GM21515 (cell line): ENCODE data around the gene RAI14.
"Not testable (repeated sequence)": the region's sequence is repeated elsewhere in the genome, so short reads cannot be mapped to it uniquely, and the experiment has no call there.

Source experiments
- ATAC-seq: cut with Tn5 transposase; IDR thresholded peaks from one replicate; pipeline ENCODE4 v1.9.1; 2021; ENCODE audit not compliant: unreplicated experiment

The RAI14 gene

DNA sequence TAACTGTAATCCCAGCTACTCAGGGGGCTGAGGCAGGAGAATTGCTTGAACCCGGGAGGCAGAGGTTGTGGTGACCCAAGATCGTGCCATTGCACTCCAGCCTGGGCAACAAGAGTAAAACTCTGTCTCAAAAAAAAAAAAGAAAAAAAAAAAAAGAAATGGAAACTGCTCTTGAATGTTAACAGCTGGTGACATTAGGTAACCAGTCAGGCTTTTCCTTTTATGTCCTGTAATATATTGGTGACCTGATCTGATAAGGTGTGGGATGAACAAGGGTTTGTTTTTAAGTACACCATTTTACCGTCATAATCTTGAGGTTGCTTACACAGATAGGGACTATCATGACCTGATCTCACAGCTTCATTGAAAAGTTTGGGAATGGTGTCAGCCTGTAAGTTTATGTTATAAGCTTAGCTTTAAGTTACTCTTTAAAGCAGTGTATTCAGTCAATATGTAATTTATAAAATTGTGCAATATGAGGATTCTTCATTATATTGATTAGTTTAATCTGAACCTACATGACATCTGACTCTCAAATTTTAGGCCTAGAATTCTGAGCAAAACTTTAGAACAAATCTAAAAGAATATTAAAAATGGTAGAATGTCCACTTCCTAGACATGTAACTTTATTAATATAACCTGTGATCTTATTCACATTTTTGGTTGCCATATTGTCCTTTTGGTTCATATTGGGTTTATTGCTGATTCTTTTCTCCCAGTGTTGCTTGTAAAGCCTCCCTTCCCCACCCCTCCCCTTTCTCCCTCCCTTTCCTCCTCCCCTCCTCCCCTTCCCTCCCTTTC lies 41.4 kb downstream of the RAI14 start:
- ATAC-seq = no peak

GRCh38 chr5:34698109-34698419 lies 41.9 kb downstream of the RAI14 start:
- no peak for ATAC-seq

- ATAC-seq = no peak
Observed at GRCh38 chr5:34698754-34699153, 42.6 kb downstream of the RAI14 start.

GRCh38 chr5:34699155-34700077 lies 43.3 kb downstream of the RAI14 start:
- no peak for ATAC-seq

- ATAC-seq = no peak
Observed at GRCh38 chr5:34700078-34700452, 43.9 kb downstream of the RAI14 start.

- ATAC-seq = not testable (repeated sequence)
Observed at GRCh38 chr5:34701442-34701841, 45.3 kb downstream of the RAI14 start.

DNA sequence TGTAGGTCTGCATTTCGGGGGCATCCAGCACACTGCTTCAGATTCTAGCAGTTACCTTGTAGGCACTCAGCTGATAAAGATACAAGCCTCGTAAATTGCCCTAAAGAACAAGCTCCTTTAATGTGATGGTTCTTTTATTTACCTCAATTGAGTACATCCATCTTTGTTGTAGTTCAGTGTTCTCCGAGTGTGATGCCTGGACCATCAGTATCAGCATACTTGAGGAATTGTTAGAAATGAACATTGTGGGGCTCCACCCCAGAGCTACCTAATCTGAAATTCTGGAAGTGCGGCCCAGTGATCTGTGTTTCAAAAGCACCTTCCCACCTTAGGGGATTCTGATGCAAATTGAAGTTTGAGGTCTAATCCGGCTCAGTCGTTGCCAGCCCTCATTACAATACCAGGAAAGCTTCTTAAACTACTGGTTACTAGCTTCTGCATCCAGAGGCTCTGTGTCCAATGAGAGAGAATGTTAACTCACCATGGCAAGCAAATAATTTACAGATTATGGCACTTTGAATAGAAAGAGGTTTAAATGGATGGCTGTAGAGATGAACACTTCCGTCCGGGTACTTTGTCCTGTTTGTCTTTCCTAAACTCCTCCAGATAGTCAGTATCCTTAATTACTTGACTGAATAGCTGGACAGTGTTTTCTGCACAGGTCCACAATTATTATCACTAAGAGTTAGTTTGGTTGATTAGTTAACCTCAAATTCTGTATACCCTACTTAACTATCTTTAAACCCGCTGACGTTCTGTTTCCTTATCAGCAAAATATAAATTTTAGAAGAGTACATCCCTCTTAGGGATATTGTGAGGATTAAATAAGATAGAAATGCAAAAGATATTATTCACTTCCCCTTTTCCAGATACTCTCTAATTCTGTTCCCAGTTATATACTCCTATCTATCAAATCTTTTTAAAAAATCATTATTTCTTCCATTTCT lies 47.9 kb downstream of the RAI14 start:
- no peak for ATAC-seq

DNA sequence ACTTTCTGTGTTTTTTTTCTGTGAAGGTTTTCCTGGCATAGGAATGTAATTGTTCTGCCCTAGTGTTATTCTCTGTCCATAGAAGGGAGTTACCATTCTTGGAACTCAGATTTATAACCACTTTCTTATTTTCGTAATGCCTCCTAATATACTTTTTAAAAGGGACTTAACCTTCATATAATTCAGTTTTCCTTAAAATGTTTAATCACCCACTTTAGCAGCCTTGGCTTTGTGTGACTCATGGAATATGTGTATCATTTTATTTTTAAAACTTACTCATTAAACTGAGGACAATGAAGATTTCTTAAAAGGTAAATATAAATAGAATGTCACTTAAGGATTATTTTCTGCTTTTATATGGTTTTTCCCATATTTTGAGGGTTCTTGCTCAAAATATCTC lies 50.0 kb downstream of the RAI14 start:
- ATAC-seq = no peak

DNA sequence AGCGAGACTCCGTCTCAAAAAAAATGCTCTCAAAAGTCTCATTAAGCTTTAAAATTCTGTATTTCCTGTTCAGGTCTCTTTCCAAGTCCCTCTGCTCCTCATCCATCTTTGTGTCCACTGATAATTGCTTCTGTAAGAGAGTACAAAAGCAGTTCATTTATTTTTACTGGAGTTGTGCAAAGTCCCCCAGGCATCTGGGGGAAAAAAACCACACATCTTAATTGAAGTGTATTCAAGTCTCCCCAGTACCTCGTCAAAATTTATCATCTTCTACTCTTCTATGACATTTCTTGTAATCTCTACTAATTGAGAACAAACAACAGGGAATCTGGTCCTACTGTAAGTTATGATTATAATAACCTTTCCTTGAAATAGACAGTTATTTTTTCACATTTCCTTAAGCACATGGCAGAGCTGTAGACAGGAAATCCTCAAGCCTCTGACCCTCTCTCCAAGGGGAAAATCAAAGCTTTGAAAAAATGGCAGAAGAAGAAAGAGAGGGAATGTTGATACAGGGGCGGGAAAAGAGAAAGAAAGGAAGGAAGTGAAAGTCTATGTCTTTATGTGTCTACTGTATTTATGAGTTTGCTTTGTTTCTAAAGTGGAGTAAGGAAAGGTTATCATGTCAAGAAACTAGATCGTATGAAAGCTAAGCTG lies 51.5 kb downstream of the RAI14 start:
- ATAC-seq = no peak

GRCh38 chr5:34708777-34709176 lies 52.6 kb downstream of the RAI14 start:
- ATAC-seq = no peak

- no peak for ATAC-seq
Observed at GRCh38 chr5:34709861-34710673, 53.9 kb downstream of the RAI14 start.

DNA sequence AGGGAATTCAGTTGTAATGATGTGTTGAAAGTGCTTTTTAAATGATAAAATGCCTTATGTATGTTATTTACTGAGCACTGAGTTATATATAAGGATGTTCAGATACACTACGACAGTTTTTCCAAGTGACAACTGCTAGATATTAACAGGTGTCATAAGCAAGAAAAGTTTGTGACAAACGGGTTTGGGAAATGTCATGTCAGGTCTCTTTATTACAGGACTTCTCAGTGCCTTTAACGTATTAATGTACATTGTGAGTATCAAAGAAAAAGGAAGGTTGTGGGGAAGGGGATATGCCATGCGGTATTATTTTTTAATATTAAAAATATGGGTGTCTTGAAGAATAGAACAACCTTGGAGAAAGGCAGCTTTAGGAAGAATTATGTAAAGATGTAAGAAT lies 56.4 kb downstream of the RAI14 start:
- no peak for ATAC-seq

DNA sequence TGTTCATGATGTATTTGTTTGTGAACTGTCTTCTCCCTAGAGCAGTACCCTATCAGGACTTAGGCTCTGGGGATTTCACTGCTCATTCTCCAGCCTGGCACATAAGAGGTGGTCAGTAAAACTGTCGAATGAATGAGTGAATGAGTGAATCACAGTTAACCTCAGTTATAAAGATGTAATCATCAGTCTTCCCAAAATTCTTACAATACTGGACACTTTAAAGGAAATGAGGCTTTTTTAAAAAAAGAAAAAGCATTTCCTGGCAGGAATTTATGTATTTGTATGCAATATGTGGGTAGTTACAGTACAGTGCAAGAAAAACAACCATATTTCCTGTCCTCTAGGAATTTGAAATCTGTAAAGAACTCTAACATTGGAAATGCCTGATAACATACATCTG lies 59.6 kb downstream of the RAI14 start:
- no peak for ATAC-seq

DNA sequence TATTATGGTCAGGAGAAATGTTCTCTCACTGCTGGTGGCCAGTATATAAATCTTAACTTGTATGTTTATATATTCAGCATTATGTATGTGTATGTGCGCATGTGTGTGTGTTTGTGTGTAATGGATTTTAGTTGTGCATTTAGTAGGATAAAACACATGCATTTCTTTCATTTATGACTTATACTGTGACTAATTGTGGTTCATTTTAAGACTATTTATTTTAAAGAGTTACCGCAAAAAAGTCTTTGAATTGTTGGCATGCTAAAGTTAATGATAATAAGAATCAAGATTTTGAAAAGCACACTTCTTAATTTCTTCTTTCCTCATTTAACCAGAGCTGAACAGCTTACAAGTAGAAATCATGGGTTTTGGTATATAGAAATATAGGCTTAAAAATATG lies 60.9 kb downstream of the RAI14 start:
- no peak for ATAC-seq

DNA sequence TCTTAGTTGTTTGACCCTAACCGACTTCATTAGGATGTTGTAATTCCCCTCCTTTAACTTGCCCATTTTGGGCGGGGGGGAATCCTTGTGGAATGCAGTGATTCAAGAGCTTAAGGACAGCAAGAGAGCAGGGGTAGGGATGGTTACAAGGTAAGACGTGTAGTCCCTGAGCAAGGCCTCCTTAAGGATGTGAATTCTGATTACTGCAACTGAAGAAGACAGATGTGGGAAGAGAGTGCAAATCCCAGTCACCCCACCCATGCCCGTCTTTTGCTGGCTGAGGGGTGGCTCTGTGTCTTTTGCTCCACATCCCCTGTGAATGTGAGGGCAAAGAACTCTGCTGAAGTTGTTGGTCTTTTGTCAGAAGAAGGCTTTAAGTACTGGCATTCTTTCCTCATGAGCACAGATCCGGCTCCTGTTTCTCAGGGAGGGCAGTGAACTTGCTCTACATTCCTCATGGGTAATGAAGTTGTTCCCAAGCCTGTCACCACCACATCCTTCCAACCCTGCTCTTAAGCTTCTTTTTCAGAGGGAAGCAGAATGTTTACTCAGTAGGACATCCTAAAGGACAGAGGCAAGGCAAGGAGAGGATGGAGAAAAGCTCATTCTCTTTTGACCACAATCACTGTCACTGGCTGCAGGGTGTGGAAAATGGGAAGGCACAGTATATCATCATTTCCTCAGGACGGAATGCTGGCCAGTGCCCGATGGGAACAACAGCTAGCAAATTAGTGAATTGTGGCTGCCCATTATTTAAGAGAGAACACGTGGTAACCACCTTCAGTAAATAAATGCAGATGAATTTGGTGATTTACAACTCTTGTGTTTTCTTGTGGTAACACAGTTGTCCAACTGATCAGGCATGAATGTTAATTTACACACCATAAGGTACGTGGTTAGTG lies 61.5 kb downstream of the RAI14 start:
- no peak for ATAC-seq

- no peak for ATAC-seq
Observed at GRCh38 chr5:34718516-34718915, 62.4 kb downstream of the RAI14 start.

DNA sequence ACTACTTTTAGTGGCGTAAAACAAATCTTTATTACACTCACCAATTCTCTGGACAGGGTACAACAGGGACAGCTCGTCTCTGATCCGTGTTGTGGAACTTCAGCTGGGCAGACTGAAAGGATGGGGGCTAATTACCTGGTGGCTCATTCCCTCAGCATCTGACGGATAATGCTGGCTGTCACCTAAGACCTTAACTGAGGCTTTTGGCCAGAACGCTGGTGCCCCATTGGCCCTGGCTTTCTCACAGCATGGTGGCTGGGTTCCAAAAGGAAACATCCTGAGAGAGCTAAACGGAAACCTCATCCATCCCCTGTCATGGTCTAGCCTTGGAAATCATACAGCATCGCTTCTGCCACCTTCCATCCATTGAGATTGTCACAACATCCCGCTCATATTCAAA lies 62.9 kb downstream of the RAI14 start:
- no peak for ATAC-seq

- no peak for ATAC-seq
Observed at GRCh38 chr5:34721327-34721726, 65.2 kb downstream of the RAI14 start.

DNA sequence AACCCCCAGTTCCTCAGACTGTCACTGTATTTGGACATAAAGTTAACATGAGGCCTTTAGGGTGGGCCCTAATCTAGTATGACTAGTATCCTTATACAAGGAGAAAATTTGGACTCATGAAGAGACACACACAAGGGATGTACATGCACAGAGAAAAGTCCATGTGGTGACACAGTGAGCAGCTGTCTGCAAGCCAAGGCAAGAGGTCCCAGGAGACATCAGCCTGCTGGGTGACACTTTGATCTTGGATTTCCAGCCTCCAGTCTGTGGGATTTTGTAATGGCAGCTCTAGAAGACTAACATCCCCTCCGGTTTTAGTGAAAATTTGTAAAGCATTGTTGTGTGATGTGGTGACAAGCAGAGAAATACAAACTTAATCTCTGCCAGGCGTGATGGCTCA lies 66.1 kb downstream of the RAI14 start:
- ATAC-seq = no peak
